Testis (tissue), 3 donors: ENCODE results near the gene SLIT3. TPM values are rescaled to one million over a fixed set of nuclear protein-coding genes. Genes with fewer than 3 reads are reported as not detected.

Experiments used
- DNase-seq: peaks from one replicate; pipeline ENCODE4 v3.0.0-alpha.2; 2019
- H3K27ac ChIP-seq, 2 donors: fragments of 200-600 bp; sonication (generic); one replicate each; pipeline ENCODE4 v1.5.1; 2019
- H3K27me3 ChIP-seq: fragments of 200-600 bp; sonication (generic); one replicate; pipeline ENCODE4 v1.5.1; 2019
- H3K36me3 ChIP-seq: fragments of 200-600 bp; sonication (generic); one replicate; pipeline ENCODE4 v1.5.1; 2017; ENCODE audit warnings: low read depth; ENCODE audit errors: missing control alignments
- H3K4me1 ChIP-seq: fragments of 200-600 bp; sonication (generic); one replicate; pipeline ENCODE4 v1.5.1; 2019
- H3K4me3 ChIP-seq, 2 donors: fragments of 200-600 bp; sonication (generic); one replicate each; pipeline ENCODE4 v1.5.1; 2017 to 2019
- H3K9me3 ChIP-seq: fragments of 200-600 bp; sonication (generic); one replicate; pipeline ENCODE4 v1.5.1; 2017
- CTCF ChIP-seq, 3 experiments: fragments of 450-650 bp in 2 of 3; fragments of 200-600 bp in 1 of 3; sonication (generic) in 1 of 3; IDR thresholded peaks; one replicate each; pipeline ENCODE4 v1.5.1; 2016 to 2019; ENCODE audit warnings: antibody characterized with exemption in 3 of 3, mild to moderate bottlenecking in 2 of 3, moderate library complexity in 1 of 3
- POLR2A ChIP-seq: fragments of 450-650 bp; IDR thresholded peaks from one replicate; pipeline ENCODE4 v1.6.1; 2017; ENCODE audit warnings: antibody characterized with exemption, mild to moderate bottlenecking, moderate library complexity
- WGBS, 2 donors: methylation state at CpG; one replicate each; pipeline ENCODE4 v1.1.5; 2018; 5-methylcytosine and 5-hydroxymethylcytosine counted together
- intact Hi-C: fragments of 100-400 bp; cut with DNase I; formaldehyde crosslinking; loops from one replicate; pipeline ENCODE4 v1.15.1; 2023; ENCODE audit warnings: low total_unique reads
- polyA plus RNA-seq: library from polyadenylated mRNA; stranded (reverse); fragments of 350-450 nt; fragmentation: Illumina TruSeq; extraction: RNeasy Lipid Tissue Mini Kit (QIAGEN cat#74804); gene quantifications from one replicate; pipeline ENCODE4 v1.2.3, GENCODE V29; 2014; ENCODE audit warnings: low read depth, low replicate concordance; ENCODE audit not compliant: insufficient read depth
- total RNA-seq, 2 donors: library from RNA; depleted of rRNA; stranded (reverse); fragments of >200 nt; gene quantifications; one replicate each; pipeline ENCODE4 v1.2.3, GENCODE V29; 2016

Gene SLIT3
- total and polyA plus RNA-seq, 3 donors from 2014 or later: 4.8 to 23.2 (median 7.8) TPM

GRCh38 chr5:169119288-169120048, 181.5 kb downstream of the SLIT3 start:
- H3K27me3 ChIP-seq: no peaks in the 10 kb centered on the region
- no peak overlapping the region for H3K4me3 ChIP-seq
- intact Hi-C loops: no loop called here
- H3K27ac ChIP-seq: no peak overlapping the region
- H3K36me3 ChIP-seq: no peaks in the 10 kb centered on the region
- H3K9me3 ChIP-seq: no peaks in the 10 kb centered on the region
- 65 to 74% methylated on average over 6 of the region's 6 CpGs for WGBS, 2 donors
- no peaks in the 10 kb centered on the region for H3K4me1 ChIP-seq
- no peak for DNase-seq
- TF ChIP-seq POLR2A (no peak), CTCF (IDR thresholded peaks at IDR 0.05) (no peak)

DNA sequence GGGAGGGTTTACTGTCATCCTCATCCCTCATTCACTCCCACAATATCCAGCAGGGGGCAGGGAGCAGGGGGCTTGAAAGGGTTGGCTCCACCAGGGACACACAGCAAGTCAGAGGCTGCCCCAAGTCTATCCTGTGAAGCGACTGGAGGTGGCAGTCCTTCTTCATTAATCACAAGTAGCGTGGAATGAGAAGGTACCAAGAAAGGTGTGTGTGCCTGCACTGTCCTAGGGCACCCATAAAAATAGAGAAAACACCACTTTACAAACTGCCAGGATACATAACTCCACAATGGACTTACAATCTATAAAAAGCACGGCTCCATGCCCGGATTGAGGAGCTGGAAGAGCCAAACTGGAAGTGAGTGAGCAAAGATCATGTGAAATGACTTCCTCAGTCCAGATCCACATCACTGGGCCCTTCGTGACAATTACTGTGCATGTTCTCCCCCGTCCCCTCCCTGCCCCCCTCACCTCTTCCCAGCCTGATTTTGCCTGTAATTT, 183.9 kb downstream of the SLIT3 start:
- H3K4me3 ChIP-seq: no peak overlapping the region
- intact Hi-C loops: no loop called here
- no peak overlapping the region for H3K27ac ChIP-seq
- WGBS, 2 donors: 88 to 89% methylated on average over 6 of the region's 6 CpGs
- peaks cover 3% of the 10 kb centered on the region for H3K4me1 ChIP-seq
- no peaks in the 10 kb centered on the region for H3K36me3 ChIP-seq
- no peak for DNase-seq
- H3K9me3 ChIP-seq: no peaks in the 10 kb centered on the region
- no peaks in the 10 kb centered on the region for H3K27me3 ChIP-seq
- TF ChIP-seq CTCF (IDR thresholded peaks at IDR 0.05) (no peak), POLR2A (no peak)

DNA sequence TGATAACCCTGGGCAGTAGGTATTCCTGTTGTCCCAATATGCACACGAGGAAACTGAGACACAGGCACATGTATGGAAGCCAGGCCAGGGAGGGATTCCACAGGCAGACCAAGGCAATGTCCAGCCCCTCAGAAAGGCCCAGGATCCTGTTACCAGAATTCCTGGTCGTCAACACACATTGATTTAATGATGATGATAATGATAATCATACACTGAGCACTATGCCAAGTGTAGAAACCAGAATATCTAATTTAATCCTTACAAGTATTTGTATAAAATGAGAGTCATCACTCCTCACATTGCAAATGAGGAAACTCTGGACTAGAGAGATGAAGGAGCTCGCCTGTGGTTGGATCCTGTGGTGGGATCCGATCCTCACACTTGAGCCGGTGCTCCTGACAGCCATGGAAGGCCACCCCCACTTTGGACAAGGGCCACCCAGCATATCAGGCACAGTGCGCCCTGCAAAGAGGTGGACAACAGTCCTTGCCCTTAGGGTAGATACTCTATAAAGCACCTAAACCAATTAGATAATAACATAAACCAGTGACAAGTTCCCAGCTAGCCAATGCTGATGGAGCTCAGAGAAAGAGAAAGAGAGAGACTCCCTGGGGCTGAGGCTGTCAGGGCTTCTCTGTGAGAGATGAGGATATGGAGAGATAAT, 185.3 kb downstream of the SLIT3 start:
- TF ChIP-seq POLR2A: no peak
- no peak for TF ChIP-seq CTCF (IDR thresholded peaks at IDR 0.05)
- no peak overlapping the region for H3K27ac ChIP-seq

DNA sequence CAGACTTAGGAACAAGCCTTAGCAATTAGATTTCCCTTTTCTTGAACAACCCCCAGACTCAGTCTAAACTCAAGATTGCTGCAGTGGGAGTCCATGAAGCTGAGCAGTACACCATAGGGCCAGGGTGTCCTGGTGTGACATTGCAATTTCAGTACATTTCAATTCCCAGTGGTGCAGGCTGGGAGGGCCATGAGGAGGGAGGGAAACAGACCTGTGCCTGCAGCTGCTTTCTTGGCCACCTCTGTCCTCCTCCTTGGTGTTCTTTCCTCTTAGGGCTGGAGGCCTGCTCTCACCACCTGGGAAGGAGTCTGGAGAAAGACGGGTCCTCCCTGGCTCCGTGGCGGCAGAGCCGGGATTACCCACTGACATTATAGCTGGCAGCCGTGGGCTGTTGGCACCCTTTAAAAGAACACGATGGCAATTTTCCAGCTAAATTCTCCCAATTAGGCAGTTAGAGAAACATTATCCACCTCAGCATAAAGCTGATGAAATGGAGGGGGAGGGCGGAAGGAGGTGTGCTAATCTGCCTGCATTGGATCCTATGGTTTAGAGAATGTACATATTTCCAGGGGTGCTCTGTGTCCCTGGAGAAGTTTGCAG, 186.4 kb downstream of the SLIT3 start:
- no peak for TF ChIP-seq POLR2A
- no peak for TF ChIP-seq CTCF (IDR thresholded peaks at IDR 0.05)
- Histone ChIP-seq H3K36me3 (no peaks in the 10 kb centered on the region), H3K27me3 (no peaks in the 10 kb centered on the region), H3K4me3 (no peak overlapping the region), H3K4me1 (peaks cover 3% of the 10 kb centered on the region), H3K27ac (no peak overlapping the region), H3K9me3 (no peaks in the 10 kb centered on the region)
- WGBS, 2 donors: 87 to 90% methylated on average over 7 of the region's 7 CpGs
- intact Hi-C loops: no loop called here
- DNase-seq: no peak

More for the DNA sequence above, 185.3 kb downstream of the SLIT3 start:
- no peak overlapping the region for H3K4me3 ChIP-seq
- no peaks in the 10 kb centered on the region for H3K27me3 ChIP-seq
- peaks cover 3% of the 10 kb centered on the region for H3K4me1 ChIP-seq
- H3K36me3 ChIP-seq: no peaks in the 10 kb centered on the region
- intact Hi-C loops: no loop called here
- H3K9me3 ChIP-seq: no peaks in the 10 kb centered on the region
- DNase-seq: no peak
- 90 to 92% methylated on average over 6 of the region's 6 CpGs for WGBS, 2 donors
